ENCODE data around the gene PNPLA6.

- no peak for TF ChIP-seq EZH2 (IDR thresholded peaks at IDR 0.05; ENCODE audit: insufficient read depth, poor library complexity, severe bottlenecking)
- TF ChIP-seq EZH2phosphoT487 (IDR thresholded peaks at IDR 0.05; ENCODE audit: insufficient read depth, low read depth): no peak
Measured at GRCh38 chr19:7516333-7516732, 19.2 kb upstream of the PNPLA6 start.

All from GM23248 (cell line).